ENCODE data around the gene TRDN.
"Not testable (repeated sequence)": the region's sequence is repeated elsewhere in the genome, so short reads cannot be mapped to it uniquely, and the experiment has no call there.

The TRDN gene

GRCh38 chr6:123233336-123233735 is 403.4 kb downstream of the TRDN start:
- DNase-seq: no peak

DNA sequence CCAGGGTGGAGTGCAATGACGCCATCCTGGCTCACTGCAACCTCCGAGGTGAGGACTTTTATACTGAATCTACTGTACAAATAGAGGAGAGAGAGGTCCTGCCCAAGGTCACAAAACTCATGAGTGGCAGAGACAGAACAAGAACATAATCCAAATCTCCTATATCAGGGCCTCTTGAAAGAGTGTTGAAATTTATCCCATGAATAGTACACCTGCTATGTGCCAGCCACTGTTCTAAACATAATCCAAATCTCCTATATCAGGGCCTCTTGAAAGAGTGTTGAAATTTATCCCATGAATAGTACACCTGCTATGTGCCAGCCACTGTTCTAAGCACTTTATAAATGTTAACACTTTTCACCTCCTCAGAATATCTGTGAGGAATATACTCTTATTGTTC is 409.0 kb downstream of the TRDN start:
- DNase-seq: not testable (repeated sequence)

DNA sequence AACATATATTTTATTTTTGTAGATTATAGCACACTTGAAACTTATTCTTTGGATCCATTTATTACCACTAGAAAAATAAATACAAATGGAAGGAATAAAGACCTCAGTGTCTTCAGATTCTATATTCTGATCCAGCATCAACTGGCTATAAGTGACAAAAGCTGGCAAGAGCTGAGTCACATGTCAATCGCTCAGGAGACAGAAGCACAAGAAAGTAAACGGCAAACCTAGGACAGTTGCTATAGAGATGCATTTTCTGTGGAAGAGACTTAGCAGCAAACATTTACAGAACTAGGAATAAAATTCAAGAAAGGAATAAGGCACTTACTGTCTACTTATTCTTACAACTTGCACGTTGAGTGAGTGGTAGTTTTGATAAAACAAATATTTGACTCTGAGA is 410.4 kb downstream of the TRDN start:
- no peak for DNase-seq

DNA sequence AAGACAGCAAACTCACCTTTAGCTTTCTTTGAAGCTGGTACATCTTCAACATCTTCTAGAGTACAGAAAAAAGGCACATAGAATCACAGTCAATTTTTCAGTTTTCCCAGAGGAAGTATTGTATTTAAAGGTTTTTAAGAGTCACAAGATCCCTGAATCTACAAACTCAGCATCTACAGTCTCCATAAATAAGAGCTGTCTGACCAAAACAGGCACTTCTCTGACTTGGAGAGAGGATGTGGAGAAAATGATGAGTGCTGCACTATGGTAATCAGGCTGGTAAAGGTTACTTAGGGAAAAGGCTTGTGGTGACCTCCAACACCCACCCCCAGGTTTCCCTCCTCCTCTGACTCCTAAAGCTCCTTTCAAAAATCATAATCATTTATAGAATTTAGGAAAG is 412.7 kb downstream of the TRDN start:
- no peak for DNase-seq

DNA sequence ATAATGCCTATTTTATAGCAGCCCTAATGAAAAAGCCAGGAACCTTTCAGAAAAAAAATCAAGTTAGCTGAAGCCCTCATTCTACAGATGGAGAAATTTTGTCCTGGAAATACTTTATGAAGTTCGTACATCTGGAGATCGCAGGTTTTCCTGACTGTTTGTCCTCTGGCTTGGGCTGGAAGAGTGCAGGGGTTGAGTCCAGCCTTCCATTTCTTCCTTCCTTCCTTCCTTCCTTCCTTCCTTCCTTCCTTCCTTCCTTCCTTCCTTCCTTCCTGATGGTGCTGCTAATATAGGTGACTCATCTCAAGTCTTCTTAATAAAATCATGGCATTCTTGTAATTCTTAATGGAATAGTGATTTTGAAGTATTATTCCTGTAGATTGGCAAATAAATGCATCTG is 413.3 kb downstream of the TRDN start:
- no peak for DNase-seq

DNA sequence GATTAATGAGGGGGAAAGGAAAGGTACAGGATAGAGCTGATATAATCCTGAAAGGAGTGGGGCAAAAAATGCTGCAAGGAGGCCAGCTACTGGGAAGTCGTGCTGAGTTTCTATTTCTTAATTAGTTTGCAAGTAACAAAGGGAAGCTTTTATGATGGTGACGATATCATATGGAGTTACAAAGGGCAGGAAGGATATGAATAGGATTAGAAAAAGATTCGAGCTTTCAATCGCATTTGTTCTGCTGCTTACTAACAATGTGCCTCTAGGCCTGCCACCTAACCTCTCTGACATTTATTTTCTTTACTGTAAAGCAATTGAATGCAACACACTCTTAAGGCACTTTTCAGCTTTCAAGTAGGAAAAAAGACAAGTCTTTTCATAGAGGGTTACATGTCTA is 421.5 kb downstream of the TRDN start:
- no peak for DNase-seq

DNA sequence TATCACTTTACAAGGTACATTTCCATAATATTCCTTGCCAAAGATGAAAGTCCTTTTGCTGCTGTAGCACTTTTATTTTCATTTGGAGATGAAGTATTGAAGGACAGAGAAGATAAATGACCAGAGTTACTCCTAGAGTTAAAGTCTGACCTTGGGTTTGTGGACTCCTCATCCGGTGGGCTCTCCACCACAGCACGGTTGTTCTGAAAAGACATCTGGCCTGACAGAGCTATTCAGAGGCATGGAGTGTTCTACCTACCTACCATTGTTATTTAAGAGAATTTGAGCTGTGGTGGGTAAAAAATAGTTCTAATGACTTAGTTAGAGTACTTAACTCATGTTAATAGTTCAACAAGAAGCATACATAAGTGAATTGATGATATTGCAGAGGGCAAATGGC is 422.3 kb downstream of the TRDN start:
- no peak for DNase-seq

DNA sequence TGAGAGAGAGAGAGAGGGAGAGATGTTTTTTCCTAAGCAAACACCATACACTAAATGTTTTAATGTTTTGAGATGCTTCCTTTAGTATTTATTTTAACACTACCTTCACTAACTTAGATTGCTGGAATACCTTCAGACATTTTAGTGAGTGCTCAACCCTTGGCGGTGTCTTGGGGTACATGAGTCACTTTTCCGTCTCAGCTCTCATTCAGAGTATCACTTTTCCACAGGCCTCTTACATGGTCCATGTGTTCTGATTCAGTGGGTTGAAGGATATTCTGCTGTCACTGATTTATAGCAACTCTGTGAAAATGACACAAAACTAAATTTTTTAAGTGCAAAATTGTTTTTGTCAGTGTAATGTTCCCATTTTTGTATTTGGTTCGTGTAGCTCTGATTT is 422.8 kb downstream of the TRDN start:
- no peak for DNase-seq

- DNase-seq: no peak
These were observed 424.8 kb downstream of the TRDN start for GRCh38 chr6:123211777-123212545.

DNA sequence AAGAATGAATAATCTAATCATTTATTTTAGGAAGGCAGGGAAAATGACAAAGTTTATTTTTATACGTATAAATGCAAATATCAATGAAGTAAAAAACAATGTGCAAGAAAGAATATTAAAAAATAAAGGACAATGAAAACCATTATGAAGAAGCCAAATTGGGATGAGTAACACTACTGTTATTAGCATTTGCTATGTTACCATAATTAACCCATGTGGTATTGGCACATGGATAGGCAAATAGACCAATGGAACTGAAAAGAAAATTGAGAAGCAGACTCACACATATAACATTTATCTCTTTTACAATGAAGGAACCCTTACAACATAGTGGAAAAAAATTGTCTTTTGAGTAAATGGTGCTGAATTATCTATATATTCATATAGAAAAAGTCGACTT is 426.1 kb downstream of the TRDN start:
- DNase-seq: no peak

- no peak for DNase-seq
These were observed 428.7 kb downstream of the TRDN start for GRCh38 chr6:123207967-123208510.

DNA sequence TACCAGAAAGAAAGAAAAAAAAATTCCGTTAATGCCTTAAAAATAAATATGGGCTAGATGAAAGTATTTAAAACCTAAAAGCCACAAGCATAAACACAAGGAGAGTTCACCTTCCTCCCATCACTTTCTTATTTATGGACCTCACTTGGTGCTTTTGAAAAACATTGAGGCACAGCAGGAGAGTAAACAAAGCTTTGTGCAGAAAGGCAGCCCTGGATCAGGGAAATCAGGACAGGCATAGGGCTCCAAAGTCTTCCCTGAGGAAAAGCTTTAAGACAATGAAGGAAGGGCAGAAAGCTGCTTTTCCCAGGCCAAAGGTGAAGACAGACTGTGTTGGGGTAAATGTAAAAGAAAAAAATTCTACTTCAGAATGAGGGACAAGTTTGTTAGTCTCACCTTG is 432.8 kb downstream of the TRDN start:
- no peak for DNase-seq

DNA sequence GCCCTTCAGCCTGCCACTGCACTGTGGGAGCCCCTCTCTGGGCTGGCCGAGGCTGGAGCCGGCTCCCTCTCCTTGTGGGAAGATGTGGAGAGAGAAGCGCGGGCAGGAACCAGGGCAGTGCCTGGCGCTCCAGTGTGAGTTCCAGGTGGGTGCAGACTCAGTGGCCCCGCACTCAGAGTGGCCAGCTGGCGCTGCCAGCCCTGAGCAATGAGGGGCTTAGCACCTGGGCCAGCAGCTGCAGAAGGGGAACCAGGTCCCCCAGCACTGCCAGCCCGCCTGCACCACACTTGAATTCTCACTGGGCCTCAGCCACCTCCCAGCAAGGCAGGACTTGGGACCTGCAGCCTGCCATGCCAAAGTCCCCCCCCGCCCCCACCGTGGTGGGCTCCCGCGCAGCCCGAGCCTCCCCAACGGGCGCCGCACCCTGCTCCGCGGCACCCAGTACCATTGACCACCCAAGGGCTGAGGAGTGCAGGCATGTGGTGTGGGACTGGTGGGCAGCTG is 434.8 kb downstream of the TRDN start:
- no peak for DNase-seq

- no peak for DNase-seq
These were observed 443.5 kb downstream of the TRDN start for GRCh38 chr6:123193298-123193697.

DNA sequence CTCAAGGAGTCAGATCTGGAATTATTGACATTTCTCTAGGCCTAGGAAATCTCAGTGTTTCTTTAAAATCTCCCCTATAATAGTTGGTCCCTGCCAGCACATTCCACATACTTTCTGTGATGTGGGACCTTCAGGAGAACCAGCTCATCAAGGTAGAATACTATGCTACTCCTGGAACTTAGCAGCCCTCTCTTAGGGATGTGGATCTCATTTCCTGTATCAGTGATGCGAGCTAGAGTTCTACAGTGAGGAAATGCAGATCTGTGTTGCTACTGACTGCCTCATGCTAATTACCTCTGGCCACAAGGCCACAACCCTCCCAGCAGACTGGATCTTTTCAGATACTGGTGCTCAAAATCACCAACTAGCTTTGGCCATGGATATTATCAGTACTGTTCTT is 446.9 kb downstream of the TRDN start:
- DNase-seq: no peak

- no peak for DNase-seq
These were observed 453.8 kb downstream of the TRDN start for GRCh38 chr6:123182998-123183397.

GRCh38 chr6:123176706-123177105 is 460.0 kb downstream of the TRDN start:
- DNase-seq: no peak

GRCh38 chr6:123171341-123172115 is 465.2 kb downstream of the TRDN start:
- DNase-seq: no peak

DNA sequence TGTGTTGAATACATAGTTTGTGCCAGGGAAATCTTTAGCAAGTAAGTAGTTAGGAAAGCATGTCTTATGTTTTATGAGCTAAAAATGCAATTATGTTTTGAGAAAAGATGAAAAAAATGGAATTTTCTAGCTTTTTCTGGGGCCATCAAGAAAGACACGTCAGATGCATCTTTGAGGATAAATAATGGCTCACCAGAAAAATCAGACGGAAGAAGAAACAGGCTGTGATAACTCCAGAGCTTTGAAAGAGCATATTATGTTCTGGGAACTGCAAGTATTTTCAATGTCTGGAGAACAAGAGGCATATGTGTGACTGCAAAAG is 467.0 kb downstream of the TRDN start:
- no peak for DNase-seq

DNA sequence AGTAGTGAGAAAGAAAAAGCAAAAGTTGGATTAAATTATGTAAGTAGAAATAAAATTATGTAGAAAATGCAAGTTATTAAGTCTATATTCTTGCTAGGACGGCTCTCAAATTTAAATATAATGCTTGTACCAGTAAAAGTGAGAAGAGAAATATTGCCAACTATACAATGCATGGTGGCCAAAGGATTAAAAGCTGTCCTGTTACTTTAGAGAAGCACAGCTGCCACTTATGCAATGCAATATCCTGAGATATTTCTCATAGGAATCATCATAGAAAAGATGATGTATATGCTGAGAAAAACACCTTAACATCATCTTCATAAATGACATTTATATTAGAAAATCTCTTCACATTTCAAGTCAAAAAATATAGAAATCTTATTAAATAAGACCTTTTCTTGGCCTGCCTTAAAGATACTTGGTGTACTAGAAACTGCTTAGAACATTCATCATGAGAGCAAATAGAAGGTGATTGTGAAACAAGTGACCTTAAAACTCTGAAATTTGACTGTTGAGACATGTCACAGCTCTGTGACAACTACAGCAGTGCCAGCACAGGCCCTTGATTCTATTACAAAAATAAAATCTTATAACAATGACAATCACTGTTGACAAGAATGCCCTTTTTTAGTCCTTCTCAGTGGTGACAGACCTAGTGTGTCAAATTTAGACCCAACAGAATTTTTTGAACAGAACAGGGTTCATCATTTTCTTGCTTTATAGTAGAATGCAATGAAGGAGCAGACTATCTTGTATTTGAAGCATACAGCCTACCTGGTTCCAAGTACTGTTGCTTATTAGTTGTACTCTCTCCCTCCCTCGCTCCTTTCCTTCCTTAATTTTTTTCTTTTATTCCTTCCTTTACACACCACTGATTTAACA is 467.6 kb downstream of the TRDN start:
- no peak for DNase-seq

- no peak for DNase-seq
These were observed 468.3 kb downstream of the TRDN start for GRCh38 chr6:123168466-123168865.
